ENCODE measurements around the gene SLC25A52. TPM values are rescaled to one million over a fixed set of nuclear protein-coding genes. Genes with fewer than 3 reads are reported as not detected.
"Not testable (repeated sequence)": the region's sequence is repeated elsewhere in the genome, so short reads cannot be mapped to it uniquely, and the experiment has no call there.

SLC25A52 gene
- total RNA-seq, 1 donor from 2014 or later: not detected

DNA sequence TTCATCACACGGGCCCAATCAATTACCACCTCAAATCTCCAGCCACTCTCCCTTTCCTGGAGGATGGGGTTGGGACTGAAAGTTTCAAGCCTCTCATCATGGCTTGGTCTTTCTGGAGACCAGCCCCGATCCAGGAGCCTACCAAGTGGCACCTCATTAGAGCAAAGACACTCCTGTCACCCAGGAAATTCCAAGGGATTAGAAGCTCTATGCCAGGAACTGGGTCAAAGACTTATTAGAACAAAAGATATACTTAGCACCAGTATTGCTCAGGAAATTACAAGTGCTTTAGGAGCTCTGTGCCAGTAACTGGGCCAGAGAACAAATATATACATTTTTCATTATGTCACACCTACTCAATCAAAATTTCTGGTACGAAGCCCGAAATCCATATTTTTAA lies 14.3 kb downstream of the SLC25A52 start:
- H3K4me3 Mint-ChIP-seq: no peak overlapping the region
- DNase-seq (ENCODE audit: low spot score in 2 of 2, unreplicated experiment in 2 of 2): no peak
- no peak overlapping the region for H3K27ac Mint-ChIP-seq
- H3K27me3 Mint-ChIP-seq (ENCODE audit: low read depth): no peaks in the 10 kb centered on the region
- TF ChIP-seq, protein P1, sequence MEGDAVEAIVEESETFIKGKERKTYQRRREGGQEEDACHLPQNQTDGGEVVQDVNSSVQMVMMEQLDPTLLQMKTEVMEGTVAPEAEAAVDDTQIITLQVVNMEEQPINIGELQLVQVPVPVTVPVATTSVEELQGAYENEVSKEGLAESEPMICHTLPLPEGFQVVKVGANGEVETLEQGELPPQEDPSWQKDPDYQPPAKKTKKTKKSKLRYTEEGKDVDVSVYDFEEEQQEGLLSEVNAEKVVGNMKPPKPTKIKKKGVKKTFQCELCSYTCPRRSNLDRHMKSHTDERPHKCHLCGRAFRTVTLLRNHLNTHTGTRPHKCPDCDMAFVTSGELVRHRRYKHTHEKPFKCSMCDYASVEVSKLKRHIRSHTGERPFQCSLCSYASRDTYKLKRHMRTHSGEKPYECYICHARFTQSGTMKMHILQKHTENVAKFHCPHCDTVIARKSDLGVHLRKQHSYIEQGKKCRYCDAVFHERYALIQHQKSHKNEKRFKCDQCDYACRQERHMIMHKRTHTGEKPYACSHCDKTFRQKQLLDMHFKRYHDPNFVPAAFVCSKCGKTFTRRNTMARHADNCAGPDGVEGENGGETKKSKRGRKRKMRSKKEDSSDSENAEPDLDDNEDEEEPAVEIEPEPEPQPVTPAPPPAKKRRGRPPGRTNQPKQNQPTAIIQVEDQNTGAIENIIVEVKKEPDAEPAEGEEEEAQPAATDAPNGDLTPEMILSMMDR (IDR thresholded peaks at IDR 0.05; ENCODE audit: unreplicated experiment): no peak
- peaks cover 10% of the 10 kb centered on the region for H3K4me1 Mint-ChIP-seq
- H3K36me3 Mint-ChIP-seq: peaks cover 4% of the 10 kb centered on the region
- H3K9me3 Mint-ChIP-seq: peaks cover 8% of the 10 kb centered on the region

DNA sequence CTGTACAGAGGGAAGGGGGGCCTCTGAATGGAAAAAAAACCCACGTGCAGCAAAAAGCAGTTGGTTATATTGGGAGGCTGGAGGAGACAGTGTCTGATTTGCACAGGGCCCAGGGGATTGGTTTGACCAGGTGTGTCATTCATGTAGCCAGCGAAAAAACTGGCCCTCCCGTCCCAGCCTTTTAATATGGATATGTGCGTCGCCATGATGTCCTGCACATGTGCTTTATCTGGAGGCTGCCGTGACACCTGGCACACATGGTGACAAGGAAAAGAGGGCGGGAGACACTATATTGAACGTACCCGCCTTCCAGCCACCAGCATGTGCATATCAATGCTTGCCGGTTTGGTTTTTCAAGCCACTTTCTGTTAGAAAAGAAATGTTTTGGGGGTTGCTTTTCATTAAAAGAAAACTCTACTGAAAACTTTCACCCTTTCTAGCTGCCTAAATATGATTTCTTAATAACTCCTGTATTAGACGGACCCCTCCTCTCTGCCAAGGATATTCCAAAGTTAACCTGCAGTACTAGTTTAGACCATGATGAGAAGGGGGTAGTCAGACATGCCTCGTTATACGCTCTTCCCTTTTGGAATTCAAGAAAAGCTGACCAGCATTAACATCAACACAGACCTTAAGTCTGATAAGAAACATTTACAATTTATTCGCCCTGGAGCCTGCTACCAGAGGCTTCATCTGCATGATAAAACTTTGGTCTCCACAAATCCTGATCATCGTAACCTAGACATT lies 16.2 kb downstream of the SLC25A52 start:
- DNase-seq (ENCODE audit: low spot score in 2 of 2, unreplicated experiment in 2 of 2): no peak
- TF ChIP-seq, protein P1 (IDR thresholded peaks at IDR 0.05; ENCODE audit: unreplicated experiment): no peak
- Mint-ChIP-seq H3K27ac (no peak overlapping the region), H3K4me3 (no peak overlapping the region), H3K36me3 (peaks cover 5% of the 10 kb centered on the region), H3K9me3 (peaks cover 15% of the 10 kb centered on the region), H3K4me1 (no peaks in the 10 kb centered on the region), H3K27me3 (ENCODE audit: low read depth) (no peaks in the 10 kb centered on the region)

DNA sequence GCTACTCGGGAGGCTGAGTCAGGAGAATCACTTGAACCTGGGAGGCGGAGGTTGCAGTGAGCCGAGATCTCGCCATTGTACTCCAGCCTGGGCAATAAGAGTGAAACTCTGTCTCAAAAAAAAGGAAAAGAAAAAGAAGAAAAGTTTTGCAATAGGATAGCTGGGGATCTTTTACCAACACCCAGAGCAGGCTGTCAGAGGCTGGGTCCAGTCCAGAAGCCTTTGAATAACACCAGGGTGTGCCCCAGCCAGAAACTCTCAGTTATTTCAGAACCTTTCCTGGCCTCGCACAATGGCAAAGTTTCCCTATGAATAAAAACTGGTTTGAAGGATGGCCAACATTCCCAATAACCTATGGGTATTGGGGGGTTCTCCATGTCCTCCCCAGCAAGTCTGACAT lies 17.1 kb downstream of the SLC25A52 start:
- not testable (repeated sequence) for H3K27me3 Mint-ChIP-seq (ENCODE audit: low read depth); H3K4me3 Mint-ChIP-seq; H3K27ac Mint-ChIP-seq; H3K4me1 Mint-ChIP-seq; DNase-seq (ENCODE audit: low spot score in 2 of 2, unreplicated experiment in 2 of 2)
- Mint-ChIP-seq H3K9me3 (peaks cover 24% of the 10 kb centered on the region), H3K36me3 (peaks cover 13% of the 10 kb centered on the region)

DNA sequence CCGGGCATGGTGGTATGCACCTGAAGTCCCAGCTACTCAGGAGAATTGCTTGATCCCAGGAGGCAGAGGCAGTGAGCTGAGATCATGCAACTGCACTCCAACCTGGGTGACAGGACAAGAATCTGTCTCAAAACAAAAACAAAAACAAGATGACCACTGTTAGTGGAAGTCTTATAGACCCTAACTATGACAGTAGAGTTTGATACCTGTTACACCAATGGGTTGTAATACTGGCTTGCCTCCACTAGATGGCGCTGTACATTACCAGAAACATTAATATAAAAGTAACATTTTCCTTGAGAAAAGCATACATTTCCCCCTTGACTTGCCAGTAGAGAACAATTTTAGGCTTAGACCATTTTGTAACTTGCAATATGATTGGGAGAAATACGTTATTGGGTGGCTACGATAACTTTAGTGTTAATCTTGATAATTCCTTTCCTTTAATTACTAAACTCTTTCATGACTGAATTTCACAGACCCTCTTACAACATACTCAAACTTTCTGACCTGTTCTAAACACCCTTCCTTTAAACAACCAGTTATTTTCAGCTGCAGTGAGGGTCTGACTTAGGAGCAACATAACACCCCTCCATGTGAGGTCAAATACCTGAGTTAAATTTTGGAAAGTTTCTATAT lies 19.5 kb downstream of the SLC25A52 start:
- no peaks in the 10 kb centered on the region for H3K27me3 Mint-ChIP-seq (ENCODE audit: low read depth)

DNA sequence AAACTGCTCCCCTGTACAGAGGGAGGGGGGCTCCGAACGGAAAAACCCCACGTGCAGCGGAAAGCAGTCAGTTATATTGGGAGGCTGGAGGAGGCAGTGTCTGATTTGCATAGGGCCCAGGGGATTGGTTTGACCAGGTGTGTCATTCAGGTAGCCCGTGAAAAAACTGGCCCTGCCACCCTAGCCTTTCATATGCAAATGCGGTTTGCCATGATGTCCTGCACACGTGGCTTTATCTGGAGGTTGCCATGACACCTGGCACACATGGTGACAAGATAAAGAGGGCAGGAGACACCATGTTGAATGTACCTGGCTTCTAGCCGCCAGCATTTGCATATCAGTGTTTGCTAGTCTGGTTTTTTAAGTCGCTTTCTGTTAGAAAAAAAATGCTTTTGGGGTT lies 20.5 kb downstream of the SLC25A52 start:
- TF ChIP-seq, protein P1 (IDR thresholded peaks at IDR 0.05; ENCODE audit: unreplicated experiment): no peak
- Mint-ChIP-seq H3K27ac (no peak overlapping the region), H3K9me3 (peaks cover 27% of the 10 kb centered on the region), H3K4me3 (no peak overlapping the region), H3K27me3 (ENCODE audit: low read depth) (no peaks in the 10 kb centered on the region), H3K4me1 (no peaks in the 10 kb centered on the region), H3K36me3 (peaks cover 13% of the 10 kb centered on the region)
- DNase-seq (ENCODE audit: low spot score in 2 of 2, unreplicated experiment in 2 of 2): no peak

More for the DNA sequence above, 19.5 kb downstream of the SLC25A52 start:
- Mint-ChIP-seq H3K36me3 (peaks cover 13% of the 10 kb centered on the region), H3K4me3 (no peak overlapping the region), H3K4me1 (no peaks in the 10 kb centered on the region), H3K27ac (no peak overlapping the region), H3K9me3 (peaks cover 27% of the 10 kb centered on the region)
- TF ChIP-seq, protein P1 (IDR thresholded peaks at IDR 0.05; ENCODE audit: unreplicated experiment): peak; percentile 80
- DNase-seq (ENCODE audit: low spot score in 2 of 2, unreplicated experiment in 2 of 2): no peak

DNA sequence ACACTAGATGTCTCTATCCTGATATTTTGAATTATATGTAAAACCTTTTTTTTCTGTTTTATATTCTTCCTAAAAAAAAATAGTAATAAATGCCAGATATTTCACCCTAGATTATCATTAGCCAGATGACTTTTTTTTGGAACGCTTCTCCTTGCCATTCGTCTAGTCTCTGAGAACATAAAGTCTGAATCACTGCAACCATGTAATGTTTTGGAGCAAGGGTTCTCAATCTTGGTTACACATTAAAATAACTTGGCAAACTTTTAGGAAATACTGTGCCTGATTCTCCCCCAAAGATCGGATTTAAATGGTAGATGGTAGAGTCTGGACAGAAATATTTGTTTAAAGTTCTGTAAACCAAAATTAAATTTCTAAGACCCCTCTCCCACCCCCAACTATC lies 21.0 kb downstream of the SLC25A52 start:
- no peaks in the 10 kb centered on the region for H3K4me1 Mint-ChIP-seq
- H3K4me3 Mint-ChIP-seq: no peak overlapping the region
- H3K9me3 Mint-ChIP-seq: peaks cover 27% of the 10 kb centered on the region
- no peak for DNase-seq (ENCODE audit: low spot score in 2 of 2, unreplicated experiment in 2 of 2)
- H3K36me3 Mint-ChIP-seq: peaks cover 13% of the 10 kb centered on the region
- no peaks in the 10 kb centered on the region for H3K27me3 Mint-ChIP-seq (ENCODE audit: low read depth)
- TF ChIP-seq, protein P1 (IDR thresholded peaks at IDR 0.05; ENCODE audit: unreplicated experiment): no peak
- no peak overlapping the region for H3K27ac Mint-ChIP-seq
